DMS153 (cell line): Measurements from ENCODE around the gene B3GALT5.
A peak's percentile ranks its signal among the peaks of the same experiment; 100 is the strongest.
"Not testable (repeated sequence)": the region's sequence is repeated elsewhere in the genome, so short reads cannot be mapped to it uniquely, and the experiment has no call there.

Source experiments
- DNase-seq: peaks from one replicate; lab custom pipeline; 2025; lab: John Stamatoyannopoulos, UW

B3GALT5 gene

DNA sequence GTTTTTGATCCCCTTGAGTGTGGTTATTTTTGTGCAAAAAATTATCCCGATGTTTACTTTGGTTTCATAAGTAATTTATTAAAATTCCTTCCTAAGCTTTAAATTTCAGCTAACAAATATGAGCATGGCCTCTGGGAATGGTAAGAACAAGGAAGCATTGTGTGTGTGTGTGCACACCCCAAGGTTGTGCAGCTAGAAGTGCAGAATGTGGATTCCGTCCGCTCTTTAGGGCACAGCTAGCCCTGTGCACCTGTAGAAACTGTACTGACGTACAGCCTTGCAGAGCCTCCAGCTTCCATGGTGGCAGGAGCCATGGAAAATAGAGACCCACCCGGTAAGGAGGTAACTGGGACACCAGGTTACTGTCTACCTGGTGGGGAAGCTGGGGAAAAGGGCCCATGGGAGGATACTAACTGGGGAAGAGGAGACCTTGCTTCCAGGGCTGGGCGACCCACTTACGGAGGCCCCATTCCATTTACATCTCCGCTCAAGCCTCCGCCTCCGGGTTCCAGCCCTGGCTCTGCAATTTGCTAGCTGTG is 54.7 kb downstream of the B3GALT5 start:
- no peak for DNase-seq

DNA sequence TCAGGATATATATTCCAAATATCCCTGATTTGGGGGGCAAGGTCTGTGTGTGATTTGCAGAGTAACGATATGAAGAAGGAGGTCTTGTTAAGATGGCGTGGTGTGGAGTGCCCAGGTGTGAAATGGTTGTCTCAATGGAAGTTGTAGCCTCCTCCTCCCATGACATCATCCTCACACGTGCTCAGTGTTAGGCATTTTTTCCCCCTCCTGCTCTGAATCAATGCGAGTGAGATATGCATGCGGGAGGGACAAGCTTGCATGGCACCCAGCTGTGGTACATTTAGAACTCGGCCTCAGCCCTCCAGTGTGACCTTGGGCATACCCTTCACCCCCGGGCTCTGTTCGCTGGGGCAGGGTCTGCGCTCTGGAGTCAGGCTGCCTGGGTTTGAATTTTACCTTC is 55.6 kb downstream of the B3GALT5 start:
- no peak for DNase-seq

DNA sequence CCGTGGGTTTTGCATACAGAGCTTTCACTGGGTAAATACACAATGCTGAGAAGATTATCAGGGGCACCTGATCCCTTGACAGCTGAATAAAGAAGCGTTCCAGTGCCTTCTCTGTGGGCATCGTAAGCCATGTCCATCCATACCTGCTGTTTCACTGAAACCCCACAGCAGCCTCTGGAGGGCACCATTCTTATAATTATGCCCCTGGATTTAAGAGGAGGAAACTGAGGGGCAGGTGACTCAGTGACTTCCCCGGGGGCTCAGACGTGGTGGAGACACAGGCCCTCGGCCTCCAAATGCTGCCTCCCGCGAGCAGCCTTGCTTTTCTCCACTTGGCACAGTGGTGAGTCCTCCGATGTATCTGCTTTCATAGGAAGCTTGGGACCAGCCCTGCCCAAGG is 56.7 kb downstream of the B3GALT5 start:
- peak; percentile 10 for DNase-seq

DNA sequence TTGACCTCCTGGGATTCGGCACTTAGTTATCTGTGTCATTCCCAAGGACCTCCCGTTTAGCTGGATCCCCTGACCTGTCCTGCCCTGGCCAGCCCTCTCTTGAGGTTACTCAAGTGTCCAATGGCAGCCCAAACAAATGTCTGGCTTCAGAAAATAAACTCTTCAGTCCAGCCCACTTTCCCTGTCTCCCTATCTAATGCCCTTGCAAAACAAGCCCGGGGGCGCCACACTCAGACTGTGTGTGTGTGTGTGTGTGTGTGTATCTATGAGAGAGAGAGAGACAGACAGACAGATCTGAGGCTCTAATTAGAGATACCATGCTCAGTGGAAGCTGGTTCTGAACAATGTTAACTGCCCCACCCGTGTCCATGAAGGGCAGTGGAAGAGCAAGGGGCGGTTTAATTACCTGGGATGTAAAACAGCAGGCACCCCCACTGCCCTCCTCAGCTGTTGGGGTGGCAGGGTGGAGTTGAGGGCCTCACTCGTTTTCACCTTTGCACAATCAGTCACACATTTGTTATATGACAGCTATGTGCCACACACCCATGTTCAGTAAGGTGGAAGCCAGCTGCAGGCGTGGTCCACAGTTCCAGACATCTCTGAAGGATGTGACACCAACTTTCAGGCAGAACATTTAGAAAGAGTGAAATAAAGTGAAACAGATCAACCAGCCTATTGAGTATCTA is 57.4 kb downstream of the B3GALT5 start:
- no peak for DNase-seq

DNA sequence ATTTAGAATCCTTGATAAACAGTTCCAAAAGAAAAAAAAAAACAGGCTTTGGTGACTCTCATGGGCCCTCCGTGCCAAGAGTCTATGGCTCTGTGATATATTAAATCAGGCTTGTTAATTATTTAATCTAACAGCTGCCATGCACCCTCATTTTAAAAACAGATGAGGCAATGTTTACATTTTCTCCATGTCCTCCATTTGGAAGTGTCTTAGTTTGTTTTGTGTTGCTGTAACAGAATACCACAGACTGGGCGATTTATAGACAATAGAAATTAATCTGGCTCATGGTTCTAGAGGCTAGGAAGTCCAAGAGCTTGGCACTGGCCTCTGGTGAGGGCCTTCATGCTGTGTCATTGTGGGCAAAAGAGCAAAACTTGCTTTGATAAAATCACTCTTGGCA is 58.0 kb downstream of the B3GALT5 start:
- peak; percentile 5 for DNase-seq

DNA sequence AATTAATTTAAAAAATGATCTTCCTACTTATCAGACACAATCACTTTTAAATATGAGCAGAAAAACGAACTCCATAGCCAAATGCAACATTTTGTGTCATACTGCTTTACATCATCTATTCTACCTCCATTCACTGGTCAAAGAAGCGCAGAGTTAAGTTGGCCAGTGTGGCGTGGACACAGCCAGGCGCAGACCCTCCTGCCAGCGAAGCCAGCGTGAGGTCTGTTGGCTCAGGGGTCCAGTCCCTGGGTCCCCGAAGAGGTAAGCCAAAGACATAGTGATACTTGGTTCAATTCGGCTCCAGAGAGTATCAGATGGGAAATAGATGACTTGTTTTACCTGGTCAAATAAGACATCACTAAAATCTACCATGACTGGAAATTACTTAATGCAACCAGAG is 59.2 kb downstream of the B3GALT5 start:
- DNase-seq: no peak

DNA sequence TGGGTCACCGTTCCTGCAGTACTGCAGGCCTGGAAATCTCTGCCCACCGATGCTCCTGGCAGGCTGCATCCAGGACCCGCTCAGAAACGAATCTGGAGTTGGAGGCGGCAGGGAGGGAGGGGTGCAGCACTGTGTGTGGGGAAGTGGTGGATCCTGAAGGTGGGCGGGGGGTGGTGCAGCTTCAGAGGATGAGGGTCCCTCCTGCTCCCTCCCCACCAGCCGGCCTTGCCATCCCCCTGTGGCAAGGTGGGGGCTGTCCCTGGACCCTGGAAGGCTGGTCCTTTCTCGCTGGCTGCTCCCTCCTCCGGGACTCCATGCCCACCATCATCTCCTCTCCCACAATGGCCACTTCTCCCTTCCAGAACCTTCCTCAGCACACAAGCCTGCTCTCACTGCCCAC is 60.4 kb downstream of the B3GALT5 start:
- DNase-seq: no peak

DNA sequence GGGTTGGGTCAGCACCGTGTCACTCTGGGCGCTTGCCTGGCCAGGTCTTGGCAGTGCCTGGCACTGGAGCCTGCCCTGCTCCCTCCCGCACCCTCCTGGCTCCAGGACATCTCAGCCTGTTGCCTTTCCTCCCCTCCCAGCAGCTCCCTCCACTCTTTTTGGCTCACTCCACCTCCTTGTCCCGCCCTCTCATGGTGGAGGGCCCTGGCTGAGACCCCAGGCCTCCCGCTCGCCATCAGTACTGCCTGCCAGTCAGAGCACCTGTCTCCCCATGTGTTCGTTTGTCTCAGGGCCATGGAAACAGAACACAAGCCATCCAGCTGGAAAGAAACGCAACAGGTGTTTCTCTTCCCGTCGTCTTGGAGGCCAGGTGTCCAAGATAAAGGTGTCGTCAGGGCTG is 61.0 kb downstream of the B3GALT5 start:
- peak; percentile 7 for DNase-seq

DNA sequence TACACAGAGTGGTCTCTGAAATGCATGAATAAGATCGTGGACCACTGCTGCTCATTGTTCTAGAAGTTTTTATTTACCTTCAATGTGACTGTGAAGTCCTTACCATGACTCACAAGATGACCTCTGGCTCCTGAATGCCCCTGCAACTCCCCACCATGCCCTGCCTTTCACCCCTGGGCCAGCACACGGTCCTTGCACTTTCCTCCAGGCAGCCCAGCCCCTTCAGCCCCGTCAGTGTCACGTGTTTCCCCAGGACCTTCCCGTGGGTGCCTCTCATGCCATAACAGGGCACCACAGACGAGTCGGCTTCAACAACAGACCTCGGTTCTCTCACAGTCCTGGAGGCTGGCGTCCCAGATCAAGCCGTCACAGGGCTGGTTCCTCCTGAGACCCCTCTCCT is 62.1 kb downstream of the B3GALT5 start:
- DNase-seq: no peak

DNA sequence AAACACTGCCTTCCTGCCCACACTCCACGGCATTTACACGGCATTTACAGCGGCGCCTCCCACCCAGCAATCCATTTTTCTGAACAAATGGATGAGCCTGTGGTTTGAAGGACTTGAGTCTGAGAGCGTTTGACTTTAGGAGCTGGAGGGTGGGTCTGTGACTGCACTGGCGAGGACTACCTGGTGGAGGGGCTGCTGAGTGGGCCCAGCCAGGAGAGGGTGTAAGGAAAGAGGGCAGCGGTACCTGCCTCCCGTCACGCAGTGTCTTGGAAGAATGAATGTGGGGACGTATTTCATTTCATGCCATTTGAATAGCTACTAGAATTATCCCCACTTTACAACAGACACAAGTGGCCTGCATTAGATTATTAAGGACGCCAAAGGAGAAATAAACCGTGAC is 62.9 kb downstream of the B3GALT5 start:
- DNase-seq: no peak

DNA sequence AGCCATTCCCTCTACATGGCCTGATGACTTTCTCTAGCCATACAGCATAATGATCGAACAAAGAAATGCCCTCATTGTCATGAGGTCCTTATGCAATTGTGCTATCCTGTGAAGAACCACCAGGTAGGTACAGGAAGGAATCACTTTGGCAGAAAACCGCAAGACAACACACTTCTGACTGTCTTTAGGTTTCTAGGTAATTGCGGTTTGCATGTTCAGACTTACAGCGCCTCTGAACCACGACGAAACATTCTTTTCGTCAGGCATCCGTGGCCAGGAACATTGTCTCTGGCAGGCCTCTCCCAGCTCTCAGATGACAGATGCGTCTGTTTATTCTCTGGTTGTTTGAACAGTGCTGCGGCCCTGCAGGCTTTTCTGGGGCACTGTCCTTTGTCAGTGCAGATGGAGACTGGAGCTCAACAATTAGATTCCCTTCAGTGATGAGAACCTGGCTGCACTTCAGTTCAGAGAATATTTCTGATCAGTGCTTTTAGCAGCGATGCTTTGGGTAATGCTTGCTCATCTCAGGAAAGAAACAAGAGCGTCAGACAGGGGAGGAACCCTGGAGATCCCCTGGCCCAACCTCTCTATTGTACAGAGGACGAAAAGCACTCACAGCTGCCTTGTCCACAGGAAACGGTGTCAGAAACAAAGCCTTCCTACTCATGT is 63.4 kb downstream of the B3GALT5 start:
- peak; percentile 99 for DNase-seq

DNA sequence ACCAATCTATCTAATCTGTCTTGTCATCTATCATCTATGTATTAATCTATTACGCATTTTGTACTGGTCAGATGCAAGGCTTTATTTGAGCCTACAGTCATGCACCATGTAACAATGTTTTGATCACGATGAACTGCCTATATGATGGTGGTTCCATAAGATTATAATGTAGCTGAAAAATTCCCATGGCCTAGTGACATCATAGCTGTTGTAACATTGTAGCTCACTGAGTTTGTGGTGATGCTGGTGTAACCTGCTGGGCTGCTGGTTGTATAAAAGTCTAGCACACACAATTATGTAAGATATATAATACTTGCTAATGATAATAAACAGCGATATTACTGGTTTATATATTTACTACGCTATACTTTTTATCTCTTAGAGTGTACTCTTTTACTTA is 67.5 kb downstream of the B3GALT5 start:
- no peak for DNase-seq

DNA sequence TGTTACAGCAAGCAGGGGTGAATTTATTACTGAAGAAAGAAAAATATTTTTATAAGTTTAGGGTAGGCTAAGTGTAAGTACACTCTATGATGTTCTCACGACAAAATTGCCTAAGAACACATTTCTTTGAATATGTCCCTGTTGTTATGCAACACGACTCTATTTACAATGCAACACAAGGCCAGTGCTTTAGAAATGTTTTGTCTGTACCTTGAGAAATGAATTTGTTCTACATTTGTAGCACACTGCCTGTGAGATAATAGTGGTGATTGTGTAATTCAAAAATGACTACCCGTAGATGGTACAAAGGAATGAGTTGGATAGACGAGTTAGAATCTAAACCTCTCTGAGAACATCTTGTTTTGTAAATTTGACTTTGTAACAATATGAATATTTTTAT is 68.5 kb downstream of the B3GALT5 start:
- DNase-seq: no peak

DNA sequence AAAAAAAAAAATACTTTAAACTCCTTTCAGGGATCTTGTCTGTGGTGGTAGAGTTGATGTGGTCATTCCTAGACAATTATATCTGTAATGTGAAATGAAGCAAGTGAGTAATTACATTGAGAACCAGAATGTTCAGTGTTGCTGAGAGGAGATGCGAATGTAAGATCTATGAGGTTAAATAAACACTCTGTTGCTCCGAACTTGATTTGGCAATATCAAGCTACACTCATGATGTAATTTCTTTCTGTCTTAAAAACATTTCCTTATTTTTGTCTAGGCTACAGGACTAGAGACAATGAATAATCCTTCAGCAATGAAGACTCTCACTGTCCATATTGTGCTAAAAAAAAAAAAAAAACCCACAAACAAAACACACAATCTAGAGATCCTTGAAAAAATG is 69.1 kb downstream of the B3GALT5 start:
- DNase-seq: no peak

DNA sequence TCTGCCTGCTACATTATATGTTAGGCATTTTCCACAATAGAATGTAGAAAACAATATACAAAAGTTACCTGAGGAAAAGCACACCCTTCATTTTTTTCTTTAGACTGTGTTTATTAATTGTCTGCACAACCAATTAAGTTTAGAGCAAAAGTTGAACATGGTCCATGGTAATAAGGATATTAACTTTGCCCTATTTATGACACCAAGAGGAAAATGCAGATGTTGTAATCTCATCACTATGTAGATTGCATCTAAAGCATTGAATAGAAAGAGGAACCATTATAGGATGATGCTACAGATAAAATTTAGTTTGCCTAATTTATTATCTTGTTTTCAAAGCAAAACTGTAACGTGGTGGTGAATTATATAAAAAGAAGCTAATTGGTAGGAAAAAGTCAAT is 72.5 kb downstream of the B3GALT5 start:
- DNase-seq: no peak

DNA sequence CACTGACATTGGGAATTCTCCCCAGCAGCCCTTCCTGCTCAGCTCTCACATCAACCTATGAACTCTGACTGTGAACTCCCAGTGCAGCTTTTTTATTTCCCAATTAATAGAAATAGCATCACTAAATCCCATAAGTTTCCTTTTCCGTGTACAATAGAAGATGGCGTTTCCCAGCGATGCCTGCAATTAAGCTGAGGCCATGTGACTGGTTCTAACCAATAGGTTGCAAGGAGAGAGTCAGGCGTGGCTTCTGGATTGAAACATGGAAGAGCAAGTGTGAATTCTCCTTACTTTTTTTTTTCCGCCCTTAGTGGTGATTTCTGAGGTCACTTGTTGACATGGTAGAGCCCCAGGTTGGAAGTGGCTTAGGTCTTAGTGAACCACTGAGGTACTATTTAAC is 73.3 kb downstream of the B3GALT5 start:
- DNase-seq: no peak

DNA sequence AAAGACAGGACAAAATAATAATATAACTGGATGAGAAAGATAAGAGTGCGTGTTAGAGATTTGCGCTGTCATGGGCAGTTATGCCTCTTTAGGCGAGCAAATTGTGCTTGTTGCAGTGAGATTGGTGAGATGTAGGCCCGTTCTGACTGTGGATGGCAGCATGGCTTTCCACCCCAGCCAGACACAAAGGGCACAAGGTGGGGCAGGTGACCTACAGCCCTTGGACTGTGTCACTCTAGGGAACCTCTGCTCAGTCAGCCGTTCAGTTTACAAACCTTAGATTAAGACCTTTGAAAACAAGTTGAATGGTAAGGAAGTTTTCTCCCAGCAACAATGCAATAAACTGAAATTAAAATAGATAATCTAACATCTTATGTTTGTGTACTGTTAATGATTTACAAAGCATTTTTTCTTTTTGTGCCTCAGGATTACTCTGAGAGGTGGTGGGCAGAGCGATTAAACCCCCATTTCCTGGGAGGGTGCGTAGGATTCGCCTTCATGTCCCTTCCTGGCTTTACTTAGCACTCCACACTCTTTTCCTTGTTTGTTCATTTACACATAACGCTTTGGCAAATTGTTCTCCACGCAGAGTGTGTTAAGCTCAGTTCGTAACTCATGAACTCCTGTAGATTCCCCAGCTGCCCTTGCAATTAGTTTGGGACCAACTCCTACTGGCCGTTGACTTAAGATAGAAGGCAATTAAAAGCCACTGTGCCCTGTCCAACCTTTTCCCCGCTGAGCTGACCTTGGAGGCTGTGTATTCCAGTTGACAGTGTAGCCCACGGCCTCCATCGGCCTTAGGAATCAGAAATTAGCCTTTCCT is 74.1 kb downstream of the B3GALT5 start:
- DNase-seq: no peak

DNA sequence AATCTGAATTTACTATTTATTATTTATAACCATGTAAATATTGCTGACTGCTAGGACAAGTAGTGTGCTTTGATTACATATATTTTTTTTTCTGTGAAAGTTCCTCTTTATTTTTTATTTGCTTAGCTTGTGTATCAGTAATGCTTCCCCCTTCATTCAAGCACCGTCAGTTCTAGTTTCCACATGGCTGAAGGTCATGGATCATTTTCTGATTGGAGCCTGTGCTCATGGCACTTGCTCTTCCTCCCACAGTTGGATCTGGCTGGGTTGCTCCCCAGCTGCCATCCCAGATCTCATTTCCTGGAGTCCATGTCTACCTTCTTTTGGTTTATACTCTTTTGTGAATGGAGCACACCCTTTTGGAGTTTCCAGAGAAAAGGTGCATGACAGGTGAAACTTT is 75.3 kb downstream of the B3GALT5 start:
- DNase-seq: no peak

DNA sequence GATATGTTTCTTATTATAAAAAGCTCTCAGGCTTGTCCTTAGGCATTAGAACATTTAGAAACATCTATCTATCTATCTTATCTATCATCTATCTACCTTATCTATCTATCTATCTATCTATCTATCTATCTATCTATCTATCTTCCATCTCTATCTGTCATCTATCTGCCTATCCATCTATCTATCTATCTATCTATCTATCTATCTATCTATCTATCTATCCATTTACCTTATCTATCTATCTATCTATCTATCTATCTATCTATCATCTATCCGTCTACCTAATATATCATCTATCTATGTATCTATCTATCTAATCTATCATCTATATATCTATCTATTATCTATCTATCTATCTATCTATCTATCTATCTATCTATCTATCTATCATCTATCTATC is 77.1 kb downstream of the B3GALT5 start:
- not testable (repeated sequence) for DNase-seq

DNA sequence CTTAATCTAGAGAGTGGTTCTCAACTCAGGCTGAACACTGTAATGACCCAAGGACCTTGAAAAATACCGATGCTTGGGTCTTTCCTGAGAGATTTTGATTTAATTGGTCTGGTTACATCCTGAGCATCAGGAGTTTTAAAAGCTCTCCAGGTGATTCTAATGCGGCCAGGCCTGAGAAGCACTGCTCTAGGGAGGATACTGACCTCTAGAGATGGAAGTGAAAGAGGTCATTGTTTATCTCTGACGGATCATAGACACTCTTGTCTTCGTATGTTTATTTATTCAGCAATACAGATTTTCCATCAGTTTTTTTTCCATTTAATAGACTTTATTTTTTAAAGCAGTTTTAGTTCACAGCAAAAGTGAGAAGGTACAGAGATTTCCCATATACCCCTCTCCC is 77.7 kb downstream of the B3GALT5 start:
- DNase-seq: no peak

DNA sequence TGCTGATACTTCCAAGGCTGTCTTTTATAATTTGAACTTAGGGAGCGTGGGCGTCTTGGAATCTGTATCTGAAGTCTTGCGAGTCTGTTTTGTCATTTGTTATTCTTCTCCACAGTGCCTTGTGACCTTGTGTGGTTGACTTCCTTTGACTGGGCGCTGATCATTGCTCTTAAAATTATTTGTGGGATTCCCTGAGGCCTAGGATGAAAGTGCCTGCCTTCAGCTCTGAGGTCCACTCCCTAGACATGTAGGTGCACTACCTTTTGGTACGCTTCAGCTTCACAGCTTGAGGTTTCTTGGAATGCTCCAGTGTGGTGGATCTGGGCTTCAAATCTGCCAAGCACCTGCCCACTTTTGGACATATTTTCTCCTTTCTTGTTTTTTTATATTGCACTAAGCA is 82.0 kb downstream of the B3GALT5 start:
- DNase-seq: no peak

DNA sequence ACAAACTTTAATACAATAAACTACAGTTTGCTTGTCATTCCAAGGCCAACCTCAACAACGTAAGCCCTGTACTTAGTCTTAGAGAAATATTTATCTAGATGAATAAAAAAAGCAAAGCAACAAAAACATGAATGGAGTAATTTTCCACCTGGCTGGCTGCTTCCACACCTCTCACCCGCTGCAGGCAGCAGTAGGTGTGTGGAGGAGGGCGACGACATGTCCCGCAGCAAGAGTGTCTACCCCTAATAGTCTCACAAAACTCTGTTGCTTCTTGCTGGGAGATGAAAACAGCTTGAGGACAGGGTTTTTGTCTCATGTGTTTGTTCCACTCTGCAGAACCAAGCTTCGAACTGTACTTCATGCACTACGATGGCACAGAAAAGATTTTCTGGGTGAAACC is 83.5 kb downstream of the B3GALT5 start:
- DNase-seq: no peak

DNA sequence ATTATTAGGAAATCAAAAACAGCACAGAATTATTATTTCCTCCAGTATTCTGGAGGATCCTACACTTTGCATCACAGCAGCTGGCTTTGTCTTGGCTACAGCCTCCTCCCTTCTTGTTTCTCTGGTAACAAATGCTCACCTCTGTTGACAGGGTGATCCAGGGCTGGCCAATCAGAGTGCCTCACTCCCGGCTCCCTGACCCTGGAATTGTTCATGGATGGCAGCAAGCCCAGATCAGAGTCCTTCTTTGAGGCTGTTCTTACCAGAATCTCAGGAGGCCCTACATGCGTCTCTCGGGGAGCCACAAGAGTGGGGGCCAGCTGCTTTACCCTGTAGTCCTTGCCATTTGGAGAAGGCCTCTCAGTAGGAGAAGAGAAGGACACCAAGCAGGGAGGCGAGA is 83.9 kb downstream of the B3GALT5 start:
- peak; percentile 41 for DNase-seq
